Activated CD8-positive, alpha-beta memory T cell treated with anti-CD3 and anti-CD28 coated beads, Interleukin-2, amount 50 U/mL, for 1 hour (primary cell): Measurements from ENCODE around the gene LMO1.

Source experiments
- DNase-seq: peaks from one replicate; pipeline ENCODE4 v3.0.0-alpha.2; 2020; ENCODE audit errors: extremely low read depth

Gene LMO1

GRCh38 chr11:8204025-8204424, 59.7 kb downstream of the LMO1 start:
- DNase-seq: no peak

- DNase-seq: no peak
Observed at GRCh38 chr11:8203414-8203715, 60.3 kb downstream of the LMO1 start.

GRCh38 chr11:8202516-8203413, 60.9 kb downstream of the LMO1 start:
- DNase-seq: no peak

- DNase-seq: no peak
Observed at GRCh38 chr11:8201644-8202365, 61.9 kb downstream of the LMO1 start.

- no peak for DNase-seq
Observed at GRCh38 chr11:8199676-8200075, 64.0 kb downstream of the LMO1 start.

- no peak for DNase-seq
Observed at GRCh38 chr11:8196749-8197148, 66.9 kb downstream of the LMO1 start.

GRCh38 chr11:8194956-8195355, 68.7 kb downstream of the LMO1 start:
- no peak for DNase-seq

- no peak for DNase-seq
Observed at GRCh38 chr11:8192896-8193209, 70.8 kb downstream of the LMO1 start.

- DNase-seq: no peak
Observed at GRCh38 chr11:8192016-8192895, 71.4 kb downstream of the LMO1 start.

- no peak for DNase-seq
Observed at GRCh38 chr11:8190431-8190830, 73.2 kb downstream of the LMO1 start.

- no peak for DNase-seq
Observed at GRCh38 chr11:8186429-8186828, 77.2 kb downstream of the LMO1 start.

- DNase-seq: no peak
Observed at GRCh38 chr11:8183111-8183510, 80.6 kb downstream of the LMO1 start.

- no peak for DNase-seq
Observed at GRCh38 chr11:8180469-8180868, 83.2 kb downstream of the LMO1 start.

- DNase-seq: no peak
Observed at GRCh38 chr11:8178297-8178696, 85.4 kb downstream of the LMO1 start.

GRCh38 chr11:8177136-8177535, 86.5 kb downstream of the LMO1 start:
- no peak for DNase-seq
